Amygdala (tissue), 56 donors: ENCODE results near the gene PLS3.

Source experiments
- DNase-seq, 56 donors: peaks; one replicate each; lab custom pipeline; 2025; lab: John Stamatoyannopoulos, UW

PLS3 gene

GRCh38 chrX:115665122-115665521, 104.1 kb downstream of the PLS3 start:
- DNase-seq, result no peak

GRCh38 chrX:115679460-115679859, 118.5 kb downstream of the PLS3 start:
- no peak for DNase-seq

- DNase-seq, result no peak
These were observed 126.6 kb downstream of the PLS3 start for GRCh38 chrX:115687595-115687994.

GRCh38 chrX:115689931-115690330, 129.0 kb downstream of the PLS3 start:
- DNase-seq, result no peak

GRCh38 chrX:115690511-115691216, 129.7 kb downstream of the PLS3 start:
- peak in 41 of 56 donors; percentile 0 to 65 (median 9) for DNase-seq

- no peak for DNase-seq
These were observed 132.5 kb downstream of the PLS3 start for GRCh38 chrX:115693476-115693875.

GRCh38 chrX:115694028-115694427, 133.1 kb downstream of the PLS3 start:
- DNase-seq, result no peak

DNA sequence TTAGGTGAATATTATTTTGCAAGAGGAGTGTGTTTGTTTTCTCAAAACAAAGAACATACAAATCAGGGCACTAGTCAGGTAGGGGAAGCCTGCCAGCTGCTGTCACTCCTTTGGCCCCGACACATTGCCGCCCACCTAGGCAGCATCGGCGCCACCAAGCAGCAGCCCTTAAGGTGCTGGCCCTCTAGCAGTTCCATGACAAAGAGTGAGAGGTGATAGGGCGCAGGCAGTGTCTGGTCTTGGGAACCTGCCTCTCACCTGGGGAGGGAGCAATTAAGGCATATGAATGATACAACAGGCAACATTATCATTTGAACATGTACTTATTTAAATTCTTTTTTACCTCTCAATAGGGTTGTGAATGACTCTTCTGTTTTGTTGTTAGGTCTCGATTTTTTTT, 135.1 kb downstream of the PLS3 start:
- no peak for DNase-seq

- no peak for DNase-seq
These were observed 136.0 kb downstream of the PLS3 start for GRCh38 chrX:115696939-115697338.

- DNase-seq, result no peak
These were observed 136.8 kb downstream of the PLS3 start for GRCh38 chrX:115697806-115698205.
